Measurements from ENCODE around the gene CDC42. TPM values are rescaled to one million over a fixed set of nuclear protein-coding genes. Genes with fewer than 3 reads are reported as not detected.

The CDC42 gene
- total RNA-seq, 1 experiment from 2014 or later = 171 TPM

DNA sequence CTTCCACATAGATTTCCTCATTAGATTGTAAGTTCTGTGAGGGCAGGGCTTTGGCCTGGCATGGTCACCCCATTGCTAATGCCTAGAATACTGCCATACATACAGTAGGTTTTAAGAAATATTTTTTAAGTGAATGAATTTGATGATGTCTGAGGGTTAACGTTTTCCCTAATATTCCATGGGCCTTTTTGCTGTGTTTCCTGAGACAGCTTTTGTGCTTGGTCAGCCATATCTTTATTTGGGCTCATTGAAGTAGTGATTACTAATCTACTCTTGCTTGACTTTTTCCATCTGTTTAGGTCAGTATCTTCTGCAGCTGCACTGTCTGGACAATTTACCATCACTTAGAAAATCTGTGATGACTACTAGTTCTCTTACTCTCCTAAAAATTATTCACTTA is 3.5 kb downstream of the CDC42 start:
- Mint-ChIP-seq H3K4me3 (no peak overlapping the region), H3K36me3 (peaks cover 10% of the 10 kb centered on the region; the same call in 1 of the 2 replicates), H3K27ac (0 out of 2 replicates have a peak overlapping the region, but pooled peaks have one; percentile 57), H3K9me3 (no peaks in the 10 kb centered on the region), H3K4me1 (peaks cover 24% of the 10 kb centered on the region), H3K27me3 (ENCODE audit: low read depth) (no peaks in the 10 kb centered on the region)
- ChIA-PET POLR2A (no interaction called here), CTCF (interaction anchor here (1.0 to 1.5 kb wide), 3 partner anchors 33 to 361 kb away, joined by 4 read pairs; partner anchors contain the start of gene WNT4)
- ATAC-seq (no peak), DNase-seq (ENCODE audit: low spot score) (no peak)
- TF ChIP-seq ATF1 (CRISPR knock-in tag; IDR thresholded peaks at IDR 0.05) (no peak), ZNF532 (CRISPR knock-in tag; IDR thresholded peaks at IDR 0.05; ENCODE audit: borderline replicate concordance) (no peak), ZNF121 (CRISPR knock-in tag; IDR thresholded peaks at IDR 0.05) (no peak), CBFB (CRISPR knock-in tag; IDR thresholded peaks at IDR 0.05; ENCODE audit: low read depth) (no peak), ATF2 (CRISPR knock-in tag; IDR thresholded peaks at IDR 0.05; ENCODE audit: borderline replicate concordance, low read depth) (no peak)
- TF ChIP-seq, protein P1, sequence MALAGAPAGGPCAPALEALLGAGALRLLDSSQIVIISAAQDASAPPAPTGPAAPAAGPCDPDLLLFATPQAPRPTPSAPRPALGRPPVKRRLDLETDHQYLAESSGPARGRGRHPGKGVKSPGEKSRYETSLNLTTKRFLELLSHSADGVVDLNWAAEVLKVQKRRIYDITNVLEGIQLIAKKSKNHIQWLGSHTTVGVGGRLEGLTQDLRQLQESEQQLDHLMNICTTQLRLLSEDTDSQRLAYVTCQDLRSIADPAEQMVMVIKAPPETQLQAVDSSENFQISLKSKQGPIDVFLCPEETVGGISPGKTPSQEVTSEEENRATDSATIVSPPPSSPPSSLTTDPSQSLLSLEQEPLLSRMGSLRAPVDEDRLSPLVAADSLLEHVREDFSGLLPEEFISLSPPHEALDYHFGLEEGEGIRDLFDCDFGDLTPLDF (CRISPR knock-in tag; IDR thresholded peaks at IDR 0.05) = no peak

DNA sequence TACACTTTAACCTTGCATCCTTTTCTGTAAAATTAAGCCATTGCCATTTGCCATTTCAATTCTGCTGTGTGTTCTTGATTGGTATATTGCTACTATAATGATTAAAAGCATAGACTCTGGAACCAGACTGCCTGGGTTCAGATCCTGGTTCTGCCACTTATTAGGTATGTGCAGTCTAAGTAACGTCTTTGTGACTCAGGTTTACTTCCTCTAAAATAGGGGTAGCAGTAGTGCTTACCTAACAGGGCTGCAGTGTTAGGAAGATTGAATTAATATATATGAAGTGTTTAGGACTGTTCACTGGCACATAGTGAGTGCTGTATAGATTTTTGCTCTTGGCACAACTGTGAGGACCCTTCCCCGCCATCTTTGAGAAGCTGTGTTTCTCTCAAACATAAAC is 4.4 kb downstream of the CDC42 start:
- Mint-ChIP-seq H3K27ac (no peak overlapping the region), H3K9me3 (no peaks in the 10 kb centered on the region), H3K4me3 (no peak overlapping the region), H3K36me3 (peaks cover 10% of the 10 kb centered on the region; the same call in 1 of the 2 replicates), H3K27me3 (ENCODE audit: low read depth) (no peaks in the 10 kb centered on the region), H3K4me1 (peaks cover 24% of the 10 kb centered on the region)
- ChIA-PET CTCF (no interaction called here), POLR2A (no interaction called here)
- DNase-seq (ENCODE audit: low spot score) (no peak), ATAC-seq (no peak)
- no peak for TF ChIP-seq AFF4 (CRISPR knock-in tag; IDR thresholded peaks at IDR 0.05; ENCODE audit: borderline replicate concordance)
- TF ChIP-seq SOX15 (CRISPR knock-in tag; IDR thresholded peaks at IDR 0.05) = no peak
- TF ChIP-seq GABPB1 (CRISPR knock-in tag; IDR thresholded peaks at IDR 0.05) = no peak
- TF ChIP-seq, protein P2, sequence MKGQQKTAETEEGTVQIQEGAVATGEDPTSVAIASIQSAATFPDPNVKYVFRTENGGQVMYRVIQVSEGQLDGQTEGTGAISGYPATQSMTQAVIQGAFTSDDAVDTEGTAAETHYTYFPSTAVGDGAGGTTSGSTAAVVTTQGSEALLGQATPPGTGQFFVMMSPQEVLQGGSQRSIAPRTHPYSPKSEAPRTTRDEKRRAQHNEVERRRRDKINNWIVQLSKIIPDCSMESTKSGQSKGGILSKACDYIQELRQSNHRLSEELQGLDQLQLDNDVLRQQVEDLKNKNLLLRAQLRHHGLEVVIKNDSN (CRISPR knock-in tag; IDR thresholded peaks at IDR 0.05) = no peak
- TF ChIP-seq, protein P3, sequence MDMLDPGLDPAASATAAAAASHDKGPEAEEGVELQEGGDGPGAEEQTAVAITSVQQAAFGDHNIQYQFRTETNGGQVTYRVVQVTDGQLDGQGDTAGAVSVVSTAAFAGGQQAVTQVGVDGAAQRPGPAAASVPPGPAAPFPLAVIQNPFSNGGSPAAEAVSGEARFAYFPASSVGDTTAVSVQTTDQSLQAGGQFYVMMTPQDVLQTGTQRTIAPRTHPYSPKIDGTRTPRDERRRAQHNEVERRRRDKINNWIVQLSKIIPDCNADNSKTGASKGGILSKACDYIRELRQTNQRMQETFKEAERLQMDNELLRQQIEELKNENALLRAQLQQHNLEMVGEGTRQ (CRISPR knock-in tag; IDR thresholded peaks at IDR 0.05) = no peak
- TF ChIP-seq TEAD4 (CRISPR knock-in tag; IDR thresholded peaks at IDR 0.05) = no peak
